Thoracic aorta (tissue), 2 donors: ENCODE measurements around the gene LRP3. TPM values are rescaled to one million over a fixed set of nuclear protein-coding genes. Genes with fewer than 3 reads are reported as not detected.

Source experiments
- ATAC-seq: fragments of 150-250 bp; one replicate; pipeline ENCODE4 v1.8.0; 2017; ENCODE audit warnings: low read depth; ENCODE audit not compliant: insufficient number of reproducible peaks, low FRiP score
- DNase-seq: peaks from one replicate; pipeline ENCODE4 v3.0.0-alpha.2; 2020; ENCODE audit warnings: low spot score
- H3K27ac ChIP-seq, 2 donors: fragments of 200-600 bp; sonication (generic); 1 replicate in 1 of 2; 2 replicates in 1 of 2; pipeline ENCODE4 v1.5.1; 2016; ENCODE audit warnings: mild to moderate bottlenecking in 2 of 2, moderate library complexity in 2 of 2
- H3K27me3 ChIP-seq: fragments of 200-600 bp; sonication (generic); replicated peaks from 2 replicates; pipeline ENCODE4 v1.6.0; 2016; ENCODE audit warnings: mild to moderate bottlenecking; ENCODE audit not compliant: insufficient read depth
- H3K36me3 ChIP-seq: fragments of 200-600 bp; sonication (generic); one replicate; pipeline ENCODE4 v1.5.1; 2016
- H3K4me1 ChIP-seq, 2 donors: fragments of 200-600 bp; sonication (generic); 1 replicate in 1 of 2; 2 replicates in 1 of 2; pipeline versions ENCODE4 v1.5.1 to v1.6.0; 2016; ENCODE audit warnings: low read depth in 2 of 2, mild to moderate bottlenecking in 1 of 2; ENCODE audit not compliant: control insufficient read depth in 1 of 2
- H3K4me3 ChIP-seq: fragments of 200-600 bp; sonication (generic); 2 replicates; pipeline ENCODE4 v1.5.1; 2016; ENCODE audit warnings: mild to moderate bottlenecking
- H3K9me3 ChIP-seq: fragments of 200-600 bp; sonication (generic); 2 replicates; pipeline ENCODE4 v1.5.1; 2016
- CTCF ChIP-seq: fragments of 200-600 bp; sonication (generic); IDR thresholded peaks from one replicate; pipeline ENCODE4 v1.5.1; 2019; ENCODE audit warnings: antibody characterized with exemption
- total RNA-seq, 2 donors: library from RNA; depleted of rRNA; stranded (reverse); fragments of >200 nt; gene quantifications; one replicate each; pipeline versions ENCODE4 v1.1.0 to v1.2.3, GENCODE V29; 2016

Gene LRP3
- total RNA-seq, 2 donors from 2014 or later, result 32.2 to 50.9 TPM

GRCh38 chr19:33191501-33191900 lies 2.6 kb upstream of the LRP3 start:
- Histone ChIP-seq H3K4me3 (no peak overlapping the region), H3K36me3 (no peaks in the 10 kb centered on the region), H3K4me1 (peaks cover 0 to 13% of the 10 kb centered on the region in 2 donors), H3K27me3 (no peaks in the 10 kb centered on the region), H3K27ac (no peak overlapping the region), H3K9me3 (no peaks in the 10 kb centered on the region)
- TF ChIP-seq CTCF, result no peak
- no peak for DNase-seq
- no peak for ATAC-seq

- no peak overlapping the region for H3K4me3 ChIP-seq
- no peaks in the 10 kb centered on the region for H3K27me3 ChIP-seq
- ATAC-seq (no peak), DNase-seq (no peak)
- H3K27ac ChIP-seq, result no peak overlapping the region
- no peaks in the 10 kb centered on the region for H3K36me3 ChIP-seq
- peaks cover 0 to 13% of the 10 kb centered on the region in 2 donors for H3K4me1 ChIP-seq
- H3K9me3 ChIP-seq, result no peaks in the 10 kb centered on the region
- TF ChIP-seq CTCF, result no peak
Observed at GRCh38 chr19:33192010-33192409, 2.1 kb upstream of the LRP3 start.

GRCh38 chr19:33193269-33193864 lies 763 bp upstream of the LRP3 start:
- TF ChIP-seq CTCF, result no peak
- Histone ChIP-seq H3K4me3 (peak overlapping the region; percentile 63), H3K9me3 (no peaks in the 10 kb centered on the region), H3K27ac (no peak overlapping the region), H3K36me3 (peaks cover 2% of the 10 kb centered on the region), H3K27me3 (no peaks in the 10 kb centered on the region), H3K4me1 (peaks cover 0 to 13% of the 10 kb centered on the region in 2 donors)
- ATAC-seq (no peak), DNase-seq (no peak)

- Histone ChIP-seq H3K36me3 (peaks cover 5% of the 10 kb centered on the region), H3K9me3 (no peaks in the 10 kb centered on the region), H3K27ac (no peak overlapping the region), H3K4me3 (peak overlapping the region; percentile 84), H3K4me1 (peaks cover 0 to 13% of the 10 kb centered on the region in 2 donors), H3K27me3 (no peaks in the 10 kb centered on the region)
- ATAC-seq (no peak), DNase-seq (no peak)
- TF ChIP-seq CTCF, result no peak
Observed at GRCh38 chr19:33194532-33194885, 379 bp downstream of the LRP3 start.

- no peaks in the 10 kb centered on the region for H3K27me3 ChIP-seq
- peaks cover 5% of the 10 kb centered on the region for H3K36me3 ChIP-seq
- no peaks in the 10 kb centered on the region for H3K9me3 ChIP-seq
- peaks cover 0 to 13% of the 10 kb centered on the region in 2 donors for H3K4me1 ChIP-seq
- no peak for TF ChIP-seq CTCF
- DNase-seq, result no peak
- H3K4me3 ChIP-seq, result peak overlapping the region; percentile 84
- H3K27ac ChIP-seq, result peak overlapping the region in 1 of 2 donors; percentile 15
- no peak for ATAC-seq
Observed at GRCh38 chr19:33194886-33195644, 935 bp downstream of the LRP3 start.
